Sigmoid colon (tissue), 7 donors: ENCODE data around the gene NEO1. TPM values are rescaled to one million over a fixed set of nuclear protein-coding genes. Genes with fewer than 3 reads are reported as not detected.

Experiments used
- DNase-seq: peaks from one replicate; pipeline ENCODE4 v3.0.0-alpha.2; 2019
- H3K27ac ChIP-seq, 4 donors: fragments of 200-600 bp; sonication (generic); one replicate each; pipeline ENCODE4 v1.5.1; 2016 to 2019; ENCODE audit warnings: mild to moderate bottlenecking in 1 of 4
- H3K27me3 ChIP-seq, 3 donors: fragments of 200-600 bp; sonication (generic); one replicate each; pipeline ENCODE4 v1.5.1; 2019; ENCODE audit warnings: mild to moderate bottlenecking in 1 of 3
- H3K36me3 ChIP-seq, 4 donors: fragments of 200-600 bp; sonication (generic); one replicate each; pipeline ENCODE4 v1.5.1; 2016 to 2019
- H3K4me1 ChIP-seq, 4 donors: fragments of 200-600 bp; sonication (generic); one replicate each; pipeline ENCODE4 v1.5.1; 2017 to 2019
- H3K4me3 ChIP-seq, 4 donors: fragments of 200-600 bp; sonication (generic); one replicate each; pipeline ENCODE4 v1.5.1; 2017 to 2019; ENCODE audit warnings: mild to moderate bottlenecking in 2 of 4, moderate library complexity in 1 of 4
- H3K9me3 ChIP-seq, 4 donors: fragments of 200-600 bp in 3 of 4; sonication (generic) in 3 of 4; one replicate each; pipeline versions ENCODE4 v1.5.1 to v1.6.1; 2013 to 2019
- EP300 ChIP-seq, 4 donors: sonication (generic); formaldehyde crosslinking; IDR thresholded peaks; one replicate each; pipeline ENCODE4 v1.6.1; 2017; ENCODE audit warnings: antibody characterized with exemption in 4 of 4
- POLR2A ChIP-seq, 2 donors: fragments of 450-650 bp; IDR thresholded peaks; one replicate each; pipeline ENCODE4 v1.6.1; 2016; ENCODE audit warnings: antibody characterized with exemption in 2 of 2, mild to moderate bottlenecking in 2 of 2, moderate library complexity in 2 of 2
- POLR2AphosphoS5 ChIP-seq, 4 donors: sonication (generic); formaldehyde crosslinking; IDR thresholded peaks; one replicate each; pipeline ENCODE4 v1.6.1; 2017; ENCODE audit warnings: antibody characterized with exemption in 4 of 4
- WGBS, 2 donors: extraction: QIAGEN DNeasy Blood & Tissue Kit; methylation state at CpG; one replicate each; pipeline ENCODE4 v1.1.7; 2013; 5-methylcytosine and 5-hydroxymethylcytosine counted together
- intact Hi-C: fragments of 100-400 bp; cut with DNase I; formaldehyde crosslinking; loops from one replicate; pipeline ENCODE4 v1.15.1; 2023
- polyA plus RNA-seq, 3 donors: library from polyadenylated mRNA; stranded (reverse); fragments of 200-250 nt; gene quantifications; one replicate each; pipeline ENCODE4 v1.2.3, GENCODE V29; 2013
- total RNA-seq, 4 donors: library from RNA; depleted of rRNA; stranded (reverse); fragments of >200 nt; gene quantifications; one replicate each; pipeline ENCODE4 v1.1.0, GENCODE V29; 2016
- TF ChIP-seq, protein P1 (sequence below), 4 experiments: fragments of 450-650 bp in 3 of 4; fragments of 200-600 bp in 1 of 4; IDR thresholded peaks; one replicate each; pipeline ENCODE4 v1.5.1; 2016 to 2019; ENCODE audit warnings: antibody characterized with exemption in 4 of 4, mild to moderate bottlenecking in 3 of 4, moderate library complexity in 2 of 4
- donor health status: healthy with polysubstance abuse.
- donor health status: Bipolar disorder and iron deficiency.
- donor health status: healthy.

Gene NEO1
- total and polyA plus RNA-seq, 7 donors = 9.0 to 56.5 (median 26.8) TPM

DNA sequence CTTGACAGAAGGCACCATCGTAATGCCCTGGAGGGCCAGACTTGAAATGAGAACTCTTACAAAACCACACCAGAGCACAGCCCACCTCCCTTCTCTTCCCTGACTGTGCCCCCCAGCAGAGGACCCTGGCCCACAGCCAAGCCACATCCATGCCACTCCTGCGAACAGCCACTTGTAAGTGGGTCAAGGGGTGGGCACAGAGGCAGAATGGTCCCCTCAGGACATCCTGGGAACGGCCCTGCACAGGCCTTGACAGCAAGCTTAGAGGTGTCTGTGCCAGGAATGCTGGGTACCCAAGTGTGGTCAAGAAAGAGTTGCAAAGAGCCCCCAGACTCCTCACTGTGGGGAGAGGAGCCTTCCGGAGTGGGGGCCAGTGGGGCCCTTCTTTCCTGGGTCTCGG is 283.2 kb downstream of the NEO1 start:
- Histone ChIP-seq H3K36me3 (no peaks in the 10 kb centered on the region), H3K27ac (no peak overlapping the region), H3K9me3 (no peaks in the 10 kb centered on the region), H3K4me3 (no peak overlapping the region), H3K4me1 (no peaks in the 10 kb centered on the region), H3K27me3 (no peaks in the 10 kb centered on the region)
- TF ChIP-seq, protein P1, sequence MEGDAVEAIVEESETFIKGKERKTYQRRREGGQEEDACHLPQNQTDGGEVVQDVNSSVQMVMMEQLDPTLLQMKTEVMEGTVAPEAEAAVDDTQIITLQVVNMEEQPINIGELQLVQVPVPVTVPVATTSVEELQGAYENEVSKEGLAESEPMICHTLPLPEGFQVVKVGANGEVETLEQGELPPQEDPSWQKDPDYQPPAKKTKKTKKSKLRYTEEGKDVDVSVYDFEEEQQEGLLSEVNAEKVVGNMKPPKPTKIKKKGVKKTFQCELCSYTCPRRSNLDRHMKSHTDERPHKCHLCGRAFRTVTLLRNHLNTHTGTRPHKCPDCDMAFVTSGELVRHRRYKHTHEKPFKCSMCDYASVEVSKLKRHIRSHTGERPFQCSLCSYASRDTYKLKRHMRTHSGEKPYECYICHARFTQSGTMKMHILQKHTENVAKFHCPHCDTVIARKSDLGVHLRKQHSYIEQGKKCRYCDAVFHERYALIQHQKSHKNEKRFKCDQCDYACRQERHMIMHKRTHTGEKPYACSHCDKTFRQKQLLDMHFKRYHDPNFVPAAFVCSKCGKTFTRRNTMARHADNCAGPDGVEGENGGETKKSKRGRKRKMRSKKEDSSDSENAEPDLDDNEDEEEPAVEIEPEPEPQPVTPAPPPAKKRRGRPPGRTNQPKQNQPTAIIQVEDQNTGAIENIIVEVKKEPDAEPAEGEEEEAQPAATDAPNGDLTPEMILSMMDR (IDR thresholded peaks at IDR 0.05) = no peak
- peak; percentile 38 for DNase-seq
- WGBS, 2 donors = 67 to 85% methylated on average over 5 of the region's 5 CpGs
- intact Hi-C loops = no loop called here

DNA sequence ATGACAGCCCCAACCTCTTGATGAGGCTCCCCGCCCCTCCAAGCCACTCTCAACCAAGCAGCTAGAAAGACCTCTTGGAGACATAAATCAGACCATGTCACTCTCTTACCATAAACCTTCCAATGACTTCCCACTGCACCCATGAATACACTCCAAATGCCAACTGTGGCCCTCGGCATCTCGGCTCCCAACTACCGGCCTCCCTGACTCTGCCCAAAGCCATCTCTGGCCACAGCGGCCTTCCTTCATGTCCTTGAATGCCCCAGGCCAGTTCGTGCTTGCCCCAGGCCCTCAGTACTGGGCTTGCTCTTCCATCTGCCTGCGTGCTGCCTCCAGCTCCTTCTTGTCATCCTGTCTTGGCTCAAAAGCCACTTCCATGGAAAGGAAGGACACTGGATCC is 284.5 kb downstream of the NEO1 start:
- Histone ChIP-seq H3K27me3 (no peaks in the 10 kb centered on the region), H3K36me3 (no peaks in the 10 kb centered on the region), H3K4me3 (no peak overlapping the region), H3K4me1 (no peaks in the 10 kb centered on the region), H3K9me3 (no peaks in the 10 kb centered on the region), H3K27ac (no peak overlapping the region)
- 82 to 88% methylated on average over 7 of the region's 7 CpGs for WGBS, 2 donors
- intact Hi-C loops = no loop called here
- TF ChIP-seq, protein P1 (IDR thresholded peaks at IDR 0.05) = no peak
- TF ChIP-seq POLR2A (IDR thresholded peaks at IDR 0.05) (no peak), EP300 (IDR thresholded peaks at IDR 0.05) (no peak), POLR2AphosphoS5 (IDR thresholded peaks at IDR 0.05) (no peak)
- no peak for DNase-seq

DNA sequence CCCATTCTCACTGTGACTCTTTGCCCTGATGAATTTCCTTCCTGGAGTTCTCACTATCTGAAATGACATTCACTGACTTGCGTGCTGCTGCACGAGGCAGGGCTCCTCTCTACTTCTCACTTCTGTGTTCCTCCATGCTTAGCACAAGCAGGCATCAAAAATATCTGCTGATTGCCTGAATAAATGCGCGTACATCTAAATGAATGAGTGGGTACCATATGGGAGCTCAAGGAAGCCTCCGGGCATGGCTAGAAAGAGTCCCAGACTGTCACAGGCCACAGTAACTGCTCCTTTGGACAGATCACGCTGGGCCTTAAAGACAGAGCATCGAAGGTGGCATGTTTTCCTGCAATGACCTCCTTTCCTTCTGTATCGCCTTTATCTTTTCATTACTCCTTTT is 284.9 kb downstream of the NEO1 start:
- 84 to 92% methylated on average over 8 of the region's 8 CpGs for WGBS, 2 donors
- H3K4me3 ChIP-seq = no peak overlapping the region
- H3K27me3 ChIP-seq = no peaks in the 10 kb centered on the region
- no peaks in the 10 kb centered on the region for H3K9me3 ChIP-seq
- no peak overlapping the region for H3K27ac ChIP-seq
- TF ChIP-seq, protein P1 (IDR thresholded peaks at IDR 0.05) = no peak
- TF ChIP-seq POLR2AphosphoS5 (IDR thresholded peaks at IDR 0.05) = no peak
- intact Hi-C loops = no loop called here
- no peak for DNase-seq
- H3K36me3 ChIP-seq = no peaks in the 10 kb centered on the region
- no peaks in the 10 kb centered on the region for H3K4me1 ChIP-seq

DNA sequence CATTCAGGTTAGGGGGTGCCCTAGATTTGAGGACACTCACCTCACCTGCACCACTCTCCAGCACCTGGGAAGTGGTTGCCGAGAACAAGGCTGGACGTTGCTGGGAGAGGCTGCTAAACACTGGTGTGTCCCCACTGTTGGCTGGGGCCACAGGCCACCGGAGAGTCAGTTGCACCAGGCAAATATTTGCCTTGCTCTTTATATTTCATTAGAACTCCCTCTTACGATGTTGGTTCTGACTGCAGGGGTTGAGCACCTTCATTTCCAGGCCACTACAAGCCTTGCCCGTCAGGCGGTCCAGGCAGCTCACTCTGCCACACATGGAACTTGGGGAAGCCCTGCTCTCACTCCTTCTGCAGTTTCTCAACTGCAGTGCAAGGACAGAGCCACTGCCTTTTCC is 285.8 kb downstream of the NEO1 start:
- Histone ChIP-seq H3K27ac (no peak overlapping the region), H3K4me3 (no peak overlapping the region), H3K27me3 (no peaks in the 10 kb centered on the region), H3K9me3 (no peaks in the 10 kb centered on the region), H3K4me1 (no peaks in the 10 kb centered on the region), H3K36me3 (no peaks in the 10 kb centered on the region)
- DNase-seq = no peak
- WGBS, 2 donors = 61 to 68% methylated on average over 6 of the region's 6 CpGs
- intact Hi-C loops = no loop called here
- no peak for TF ChIP-seq POLR2A (IDR thresholded peaks at IDR 0.05)
- TF ChIP-seq, protein P1 (IDR thresholded peaks at IDR 0.05) = no peak
- TF ChIP-seq POLR2AphosphoS5 (IDR thresholded peaks at IDR 0.05) = no peak
- no peak for TF ChIP-seq EP300 (IDR thresholded peaks at IDR 0.05)

DNA sequence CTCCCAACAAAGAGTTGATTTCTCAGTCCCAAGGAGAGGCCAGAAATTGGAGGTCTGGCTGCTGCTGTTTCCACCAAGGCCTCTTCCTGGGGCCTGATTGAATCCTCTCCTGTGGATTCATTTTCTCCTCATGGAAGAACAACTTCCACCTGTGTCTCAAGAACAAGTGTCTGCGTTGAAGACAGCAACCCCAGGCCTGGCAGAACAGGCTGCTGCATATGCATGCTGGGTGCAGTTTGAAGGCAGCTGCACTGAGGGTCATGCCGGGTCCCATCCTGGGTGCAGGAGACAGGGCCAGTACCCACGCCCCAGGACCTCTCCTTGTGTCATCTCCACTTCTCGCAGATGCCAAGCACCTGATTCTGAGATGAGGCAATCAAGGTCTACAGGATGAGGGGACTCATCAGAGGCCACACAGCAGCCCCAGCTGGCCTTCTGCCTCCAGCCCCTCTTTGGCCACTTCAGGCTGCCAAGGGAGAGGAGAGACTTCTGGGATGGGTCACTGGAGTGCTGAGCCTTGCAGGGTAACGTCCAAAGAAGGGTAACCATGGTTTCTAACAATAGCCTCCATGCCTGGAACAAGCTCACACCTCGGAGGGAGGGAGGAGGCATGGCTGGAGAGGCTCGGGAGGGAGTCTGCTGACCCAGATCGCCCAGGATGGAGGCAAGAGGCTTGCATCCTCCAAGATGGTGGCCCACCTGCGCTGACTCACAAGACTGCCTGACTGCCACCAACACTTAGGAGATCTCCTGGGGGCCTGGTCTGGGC is 286.5 kb downstream of the NEO1 start:
- H3K4me3 ChIP-seq = no peak overlapping the region
- TF ChIP-seq EP300 (IDR thresholded peaks at IDR 0.05) (no peak), POLR2A (IDR thresholded peaks at IDR 0.05) (no peak), POLR2AphosphoS5 (IDR thresholded peaks at IDR 0.05) (no peak)
- TF ChIP-seq, protein P1 (IDR thresholded peaks at IDR 0.05) = no peak
- intact Hi-C loops = no loop called here
- DNase-seq = no peak
- no peaks in the 10 kb centered on the region for H3K4me1 ChIP-seq
- H3K36me3 ChIP-seq = no peaks in the 10 kb centered on the region
- H3K27ac ChIP-seq = no peak overlapping the region
- H3K9me3 ChIP-seq = no peaks in the 10 kb centered on the region
- H3K27me3 ChIP-seq = no peaks in the 10 kb centered on the region
- WGBS, 2 donors = 82% methylated on average over 9 of the region's 9 CpGs
